Choroid plexus epithelial cell (primary cell): Measurements from ENCODE around the gene SLC37A3.

ENCODE experiments used
- DNase-seq: peaks from one replicate; pipeline ENCODE4 v3.0.0-alpha.2; 2010; ENCODE audit warnings: low read depth
- H3K4me3 ChIP-seq: 2 replicates; pipeline ENCODE4 v1.5.1; 2011; ENCODE audit warnings: low read depth, mild to moderate bottlenecking, control low read depth, low read length, moderate library complexity
- CTCF ChIP-seq: conservative IDR thresholded peaks from 2 replicates; pipeline ENCODE4 v1.5.1; 2011; ENCODE audit warnings: low read depth, mild to moderate bottlenecking, control low read depth, inconsistent platforms, low read length, moderate library complexity

Gene SLC37A3

GRCh38 chr7:140397784-140398750 lies at the start of gene SLC37A3:
Gene SLC37A3 (minus strand): TSS chr7:140398530. CDS start chr7:140382526, 16,004 bp downstream.
- peak within 1 kb of the TSS; percentile 92 for H3K4me3 ChIP-seq
- no peak for TF ChIP-seq CTCF
- DNase-seq = peak; percentile 77

- no peak overlapping the region for H3K4me3 ChIP-seq
- no peak for DNase-seq
- TF ChIP-seq CTCF = no peak
Observed at GRCh38 chr7:140447841-140448240, 49.5 kb upstream of the SLC37A3 start.

GRCh38 chr7:140446467-140446866 lies 48.1 kb upstream of the SLC37A3 start:
- TF ChIP-seq CTCF = no peak
- H3K4me3 ChIP-seq = no peak overlapping the region
- no peak for DNase-seq

GRCh38 chr7:140441519-140441918 lies 43.2 kb upstream of the SLC37A3 start:
- H3K4me3 ChIP-seq = no peak overlapping the region
- no peak for DNase-seq
- no peak for TF ChIP-seq CTCF

GRCh38 chr7:140440593-140440992 lies 42.3 kb upstream of the SLC37A3 start:
- DNase-seq = no peak
- TF ChIP-seq CTCF = no peak
- H3K4me3 ChIP-seq = no peak overlapping the region

- TF ChIP-seq CTCF = no peak
- DNase-seq = no peak
- H3K4me3 ChIP-seq = no peak overlapping the region
Observed at GRCh38 chr7:140439359-140439758, 41.0 kb upstream of the SLC37A3 start.
